Chondrocyte (in vitro differentiated cells): ENCODE measurements around the gene DEPP1. TPM values are rescaled to one million over a fixed set of nuclear protein-coding genes. Genes with fewer than 3 reads are reported as not detected.

ENCODE experiments used
- DNase-seq: peaks from one replicate; pipeline ENCODE4 v3.0.0; 2021; ENCODE audit warnings: mixed read lengths, low spot score
- H3K27ac Mint-ChIP-seq: one replicate; pipeline ENCODE4 v1.8.0; 2021; ENCODE audit warnings: mild to moderate bottlenecking, moderate library complexity, mixed read lengths; ENCODE audit not compliant: unreplicated experiment
- H3K27me3 Mint-ChIP-seq: 2 replicates; pipeline ENCODE4 v1.8.0; 2021; ENCODE audit warnings: low read depth, mixed read lengths
- H3K36me3 Mint-ChIP-seq: 2 replicates; pipeline ENCODE4 v1.8.0; 2021; ENCODE audit warnings: low read depth, mixed read lengths
- H3K4me1 Mint-ChIP-seq: 2 replicates; pipeline ENCODE4 v1.8.0; 2021; ENCODE audit warnings: low read depth, mild to moderate bottlenecking, mixed read lengths
- H3K4me3 Mint-ChIP-seq: one replicate; pipeline ENCODE4 v1.8.0; 2021; ENCODE audit warnings: mild to moderate bottlenecking, moderate library complexity, mixed read lengths; ENCODE audit not compliant: unreplicated experiment
- H3K9me3 Mint-ChIP-seq: 2 replicates; pipeline ENCODE4 v1.8.0; 2021; ENCODE audit warnings: low read depth, mixed read lengths
- CTCF ChIP-seq: fragments of 200-600 bp; sonication (generic); IDR thresholded peaks from 2 replicates; pipeline ENCODE4 v1.5.0; 2021; ENCODE audit warnings: antibody characterized with exemption, mild to moderate bottlenecking, moderate library complexity
- total RNA-seq: library from RNA; stranded (reverse); gene quantifications from 3 replicates; pipeline ENCODE4 v1.2.1, GENCODE V29; 2021

The DEPP1 gene
- total RNA-seq, 1 donor from 2014 or later = 105 TPM

DNA sequence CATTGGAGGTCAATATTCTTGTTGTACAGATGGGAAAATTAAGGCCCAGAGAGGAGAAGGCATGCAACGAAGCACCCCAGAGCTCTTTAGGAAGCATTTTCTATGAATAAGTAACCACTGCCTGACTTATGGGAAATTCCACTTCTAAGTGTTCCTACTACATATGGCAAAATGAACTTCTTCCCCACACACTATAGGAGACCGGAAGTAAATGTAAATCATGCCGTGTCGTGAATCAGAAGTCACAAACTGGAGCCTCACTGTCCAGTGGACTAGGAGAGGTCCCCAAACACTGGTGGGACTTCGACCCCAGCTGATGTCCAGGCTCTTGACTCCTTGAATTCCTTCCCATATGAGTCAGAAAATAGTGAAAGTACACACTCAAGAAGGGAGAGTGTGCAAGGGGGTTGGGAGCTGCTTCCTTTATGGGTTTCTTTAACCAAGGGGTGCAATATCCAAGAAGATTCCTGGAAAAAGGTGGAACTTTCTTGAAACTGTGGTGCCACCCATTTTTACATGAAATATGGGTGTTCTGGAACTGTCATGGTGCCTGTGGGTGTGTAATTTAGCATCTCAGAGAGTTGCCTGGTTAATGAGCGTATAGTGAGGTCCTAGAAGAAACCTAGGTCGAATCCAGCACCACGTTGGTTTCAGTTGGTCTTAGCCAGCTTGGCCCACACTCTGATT is 12.3 kb downstream of the DEPP1 start:
- peak overlapping the region; percentile 83 for H3K27ac Mint-ChIP-seq
- H3K4me1 Mint-ChIP-seq = peaks cover 74% of the 10 kb centered on the region
- H3K9me3 Mint-ChIP-seq = no peaks in the 10 kb centered on the region
- no peak for TF ChIP-seq CTCF
- peak overlapping the region; percentile 22 for H3K4me3 Mint-ChIP-seq
- no peak for DNase-seq
- no peaks in the 10 kb centered on the region for H3K27me3 Mint-ChIP-seq
- H3K36me3 Mint-ChIP-seq = peaks cover 11% of the 10 kb centered on the region

DNA sequence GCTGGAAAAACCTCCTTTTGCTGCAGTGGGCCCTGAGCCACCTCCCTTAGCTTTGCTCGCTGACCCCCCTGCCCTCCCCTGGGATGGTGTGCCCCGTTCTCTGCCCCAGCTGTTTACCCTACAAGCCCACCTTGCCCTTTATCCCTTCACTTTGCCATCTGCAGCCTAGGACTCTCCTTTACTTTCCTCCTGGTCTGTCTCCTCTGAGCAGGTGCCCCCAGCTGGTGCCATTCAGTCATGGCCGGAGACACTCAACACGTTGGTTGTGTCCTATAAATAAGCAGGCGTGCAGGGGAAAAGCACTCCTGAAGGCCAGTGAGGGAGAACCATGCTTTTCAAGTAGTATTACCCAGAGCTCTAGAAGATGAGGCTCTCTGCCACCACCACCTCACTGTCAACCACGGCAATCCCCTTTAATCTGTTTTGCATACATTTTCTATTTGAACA is 12.9 kb downstream of the DEPP1 start:
- no peaks in the 10 kb centered on the region for H3K9me3 Mint-ChIP-seq
- H3K27me3 Mint-ChIP-seq = no peaks in the 10 kb centered on the region
- DNase-seq = no peak
- TF ChIP-seq CTCF = no peak
- H3K4me3 Mint-ChIP-seq = no peak overlapping the region
- H3K36me3 Mint-ChIP-seq = peaks cover 9% of the 10 kb centered on the region
- H3K27ac Mint-ChIP-seq = peak overlapping the region; percentile 32
- peaks cover 80% of the 10 kb centered on the region for H3K4me1 Mint-ChIP-seq

GRCh38 chr10:44965104-44965503 is 13.5 kb downstream of the DEPP1 start:
- Mint-ChIP-seq H3K27me3 (no peaks in the 10 kb centered on the region), H3K4me1 (peaks cover 85% of the 10 kb centered on the region), H3K27ac (peak overlapping the region; percentile 94), H3K4me3 (no peak overlapping the region), H3K9me3 (no peaks in the 10 kb centered on the region), H3K36me3 (peaks cover 7% of the 10 kb centered on the region)
- no peak for DNase-seq
- TF ChIP-seq CTCF = no peak

DNA sequence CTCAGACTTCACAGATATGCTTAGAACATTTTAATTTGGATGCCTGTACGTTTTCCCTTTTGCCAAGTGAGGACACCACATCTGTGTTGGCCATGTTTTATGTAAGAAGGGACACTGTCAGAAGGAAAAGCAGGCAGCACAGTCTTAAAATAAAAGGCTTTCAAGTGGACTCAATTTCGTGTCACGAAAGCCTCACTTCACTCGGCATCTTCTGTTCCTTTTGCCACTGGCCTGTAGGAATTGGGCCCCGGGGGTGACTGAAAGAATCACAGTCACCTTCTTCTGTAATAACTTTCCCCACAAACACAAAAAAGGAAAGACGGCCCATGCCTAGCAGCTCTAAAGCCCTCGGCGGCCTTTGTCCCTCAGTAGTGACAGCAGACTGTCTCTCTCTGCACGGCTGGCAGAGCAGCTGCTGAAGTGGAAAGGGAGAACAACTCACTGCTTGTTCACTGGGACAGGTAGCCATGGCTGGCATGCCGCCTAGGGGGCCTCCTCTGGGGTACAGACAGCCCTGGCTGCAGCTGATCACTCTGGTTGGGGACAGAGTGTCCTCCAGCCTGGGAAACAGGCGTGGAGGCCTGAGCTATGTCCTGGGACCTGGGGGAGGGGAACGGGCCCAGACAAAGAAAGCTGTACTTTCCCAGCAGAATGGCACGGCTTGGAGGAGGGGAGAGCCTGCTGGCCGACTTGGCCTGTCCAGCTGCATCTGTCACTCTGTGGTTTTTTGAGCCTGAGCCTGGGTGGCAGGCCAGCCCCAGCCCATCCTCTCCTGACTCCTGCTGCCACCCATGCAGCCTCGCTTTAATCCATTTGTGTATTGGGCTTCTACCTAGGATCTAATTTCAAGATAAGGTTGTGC is 14.6 kb downstream of the DEPP1 start:
- no peak for DNase-seq
- H3K4me3 Mint-ChIP-seq = peak overlapping the region; percentile 49
- H3K36me3 Mint-ChIP-seq = peaks cover 4% of the 10 kb centered on the region
- H3K4me1 Mint-ChIP-seq = peaks cover 92% of the 10 kb centered on the region
- peak overlapping the region; percentile 94 for H3K27ac Mint-ChIP-seq
- no peaks in the 10 kb centered on the region for H3K27me3 Mint-ChIP-seq
- no peaks in the 10 kb centered on the region for H3K9me3 Mint-ChIP-seq
- TF ChIP-seq CTCF = no peak

DNA sequence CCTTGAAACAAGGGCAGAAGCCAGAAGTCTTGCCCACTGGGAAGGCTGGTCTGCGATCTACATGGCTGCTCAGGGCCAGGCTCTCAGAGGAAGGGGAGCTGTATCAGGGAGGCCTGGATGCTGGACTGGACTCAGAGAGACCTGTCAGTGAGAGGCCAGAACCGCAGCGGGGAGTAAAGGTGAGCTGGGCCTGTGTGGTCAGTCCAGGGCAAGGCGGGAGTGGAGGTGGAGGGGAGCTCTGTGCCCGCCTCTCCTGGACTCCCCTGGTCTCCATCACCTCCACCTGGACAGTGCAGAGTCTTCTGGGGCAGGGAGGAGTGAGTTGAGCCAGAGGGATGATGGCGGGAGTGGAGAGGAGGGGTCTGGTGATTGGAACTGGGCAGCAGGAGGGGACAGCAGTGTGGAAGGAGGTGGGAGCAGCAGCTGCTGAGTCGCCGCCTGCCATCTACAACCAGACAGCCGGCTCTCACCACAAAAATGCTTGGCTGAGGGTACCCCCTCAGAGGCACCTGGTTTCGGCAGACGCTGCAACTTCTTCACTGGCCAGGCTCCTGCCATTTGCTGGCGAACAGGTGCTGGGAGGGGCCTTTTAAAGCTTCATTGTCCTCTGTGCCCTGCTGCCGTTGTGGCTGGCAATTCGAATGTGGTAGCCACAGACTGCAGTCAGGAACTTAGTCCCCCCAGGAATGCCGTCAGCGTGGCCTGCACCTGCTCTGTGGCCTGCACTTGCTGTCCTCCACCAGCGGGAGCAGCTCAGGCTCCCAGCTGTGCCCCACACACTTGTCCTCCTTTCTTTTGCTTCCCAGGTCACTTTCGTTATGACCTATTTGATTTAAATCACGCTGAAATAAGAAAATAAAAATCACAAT is 15.5 kb downstream of the DEPP1 start:
- H3K4me3 Mint-ChIP-seq = peak overlapping the region; percentile 36
- DNase-seq = no peak
- no peaks in the 10 kb centered on the region for H3K27me3 Mint-ChIP-seq
- no peaks in the 10 kb centered on the region for H3K36me3 Mint-ChIP-seq
- no peaks in the 10 kb centered on the region for H3K9me3 Mint-ChIP-seq
- peak; percentile 55 for TF ChIP-seq CTCF
- H3K27ac Mint-ChIP-seq = peak overlapping the region; percentile 94
- peaks cover 93% of the 10 kb centered on the region for H3K4me1 Mint-ChIP-seq
